Measurements from ENCODE around the gene FGGY. TPM values are rescaled to one million over a fixed set of nuclear protein-coding genes. Genes with fewer than 3 reads are reported as not detected.

FGGY gene
- total RNA-seq, 1 experiment from 2014 or later: 12.0 TPM

- no peak for ATAC-seq
- peaks cover 28% of the 10 kb centered on the region for H3K4me1 Mint-ChIP-seq
Observed at GRCh38 chr1:59317343-59317742, 20.4 kb downstream of the FGGY start.

GRCh38 chr1:59317780-59318179 lies 20.9 kb downstream of the FGGY start:
- no peak for DNase-seq (ENCODE audit: low spot score)
- POLR2A ChIA-PET: no interaction called here
- H3K4me1 Mint-ChIP-seq: peaks cover 28% of the 10 kb centered on the region
- H3K36me3 Mint-ChIP-seq: peaks cover 24% of the 10 kb centered on the region
- no peak overlapping the region for H3K27ac Mint-ChIP-seq
- H3K9me3 Mint-ChIP-seq: peaks cover 31% of the 10 kb centered on the region
- CTCF ChIA-PET: interaction anchor here (0.8 kb wide), 1 partner anchor 381 kb away, joined by 11 read pairs; no protein-coding TSS in a partner anchor
- no peaks in the 10 kb centered on the region for H3K27me3 Mint-ChIP-seq (ENCODE audit: low read depth)
- no peak for ATAC-seq
- H3K4me3 Mint-ChIP-seq: no peak overlapping the region
- TF ChIP-seq ATF6 (CRISPR knock-in tag; IDR thresholded peaks at IDR 0.05) (no peak), FOXK1 (CRISPR knock-in tag; IDR thresholded peaks at IDR 0.05) (no peak), SOX15 (CRISPR knock-in tag; IDR thresholded peaks at IDR 0.05) (no peak), KAT7 (CRISPR knock-in tag; IDR thresholded peaks at IDR 0.05; ENCODE audit: borderline replicate concordance) (no peak), CREM (CRISPR knock-in tag; IDR thresholded peaks at IDR 0.05) (no peak)

More at GRCh38 chr1:59317343-59317742, 20.4 kb downstream of the FGGY start:
- CTCF ChIA-PET: interaction anchor here (0.8 kb wide), 1 partner anchor 381 kb away, joined by 11 read pairs; no protein-coding TSS in a partner anchor
- Mint-ChIP-seq H3K27me3 (ENCODE audit: low read depth) (no peaks in the 10 kb centered on the region), H3K9me3 (peaks cover 35% of the 10 kb centered on the region), H3K27ac (no peak overlapping the region), H3K4me3 (no peak overlapping the region), H3K36me3 (peaks cover 24% of the 10 kb centered on the region)
- POLR2A ChIA-PET: no interaction called here
- TF ChIP-seq RELA (CRISPR knock-in tag; IDR thresholded peaks at IDR 0.05; ENCODE audit: borderline replicate concordance) (no peak), CTCF (IDR thresholded peaks at IDR 0.05) (no peak), ZNF121 (CRISPR knock-in tag; IDR thresholded peaks at IDR 0.05) (no peak), OVOL2 (CRISPR knock-in tag; IDR thresholded peaks at IDR 0.05; ENCODE audit: borderline replicate concordance) (no peak), STAT6 (CRISPR knock-in tag; conservative IDR thresholded peaks at IDR 0.05; ENCODE audit: low read depth) (no peak), FOXJ3 (CRISPR knock-in tag; IDR thresholded peaks at IDR 0.05; ENCODE audit: borderline replicate concordance) (no peak), CBFB (CRISPR knock-in tag; IDR thresholded peaks at IDR 0.05; ENCODE audit: low read depth) (no peak), ELF4 (CRISPR knock-in tag; IDR thresholded peaks at IDR 0.05; ENCODE audit: low read depth) (no peak), ZSCAN18 (CRISPR knock-in tag; IDR thresholded peaks at IDR 0.05) (no peak), ZNF512 (CRISPR knock-in tag; IDR thresholded peaks at IDR 0.05; ENCODE audit: borderline replicate concordance) (no peak)
- no peak for DNase-seq (ENCODE audit: low spot score)

All from WTC11 (cell line).